Measurements from ENCODE around the gene QSOX2.

Gene QSOX2

GRCh38 chr9:136186386-136186785 is 59.2 kb downstream of the QSOX2 start:
- Histone ChIP-seq H4K20me1 (ENCODE audit: insufficient read depth, low read length) (no peaks in the 10 kb centered on the region), H3K4me2 (ENCODE audit: low read length) (no peak overlapping the region), H3K9me2 (ENCODE audit: low read depth, low read length) (no peaks in the 10 kb centered on the region), H3K27me3 (ENCODE audit: insufficient read depth, low read length) (peaks cover 11% of the 10 kb centered on the region; the same call in 1 of the 2 replicates), H3K9me3 (ENCODE audit: low read length) (no peaks in the 10 kb centered on the region), H3K27ac (ENCODE audit: low read depth, low read length, poor library complexity, severe bottlenecking) (no peak overlapping the region), H3K9ac (ENCODE audit: low read length) (no peak overlapping the region), H2AFZ (ENCODE audit: low read length) (no peak overlapping the region), H3K4me1 (ENCODE audit: insufficient read depth, low read length, severe bottlenecking) (no peaks in the 10 kb centered on the region), H3K4me3 (ENCODE audit: low read depth, low read length, poor library complexity, severe bottlenecking) (no peak overlapping the region), H3K79me2 (ENCODE audit: insufficient read depth, low read length) (no peaks in the 10 kb centered on the region), H3K36me3 (ENCODE audit: insufficient read depth, low read length) (no peaks in the 10 kb centered on the region), H3F3A (ENCODE audit: insufficient read depth, low read length) (no peaks in the 10 kb centered on the region)
- no peak for TF ChIP-seq EZH2 (IDR thresholded peaks at IDR 0.05; ENCODE audit: borderline replicate concordance, low read length)
- TF ChIP-seq CTCF (IDR thresholded peaks at IDR 0.05; ENCODE audit: low read length): no peak

GRCh38 chr9:136185596-136186366 is 59.8 kb downstream of the QSOX2 start:
- H3K4me1 ChIP-seq (ENCODE audit: insufficient read depth, low read length, severe bottlenecking): no peaks in the 10 kb centered on the region
- H3K27ac ChIP-seq (ENCODE audit: low read depth, low read length, poor library complexity, severe bottlenecking): no peak overlapping the region
- no peaks in the 10 kb centered on the region for H3K9me2 ChIP-seq (ENCODE audit: low read depth, low read length)
- H3K79me2 ChIP-seq (ENCODE audit: insufficient read depth, low read length): no peaks in the 10 kb centered on the region
- no peaks in the 10 kb centered on the region for H3F3A ChIP-seq (ENCODE audit: insufficient read depth, low read length)
- no peak overlapping the region for H3K4me3 ChIP-seq (ENCODE audit: low read depth, low read length, poor library complexity, severe bottlenecking)
- H2AFZ ChIP-seq (ENCODE audit: low read length): no peak overlapping the region
- TF ChIP-seq EZH2 (IDR thresholded peaks at IDR 0.05; ENCODE audit: borderline replicate concordance, low read length): no peak
- no peak for TF ChIP-seq CTCF (IDR thresholded peaks at IDR 0.05; ENCODE audit: low read length)
- H3K4me2 ChIP-seq (ENCODE audit: low read length): no peak overlapping the region
- H3K9ac ChIP-seq (ENCODE audit: low read length): no peak overlapping the region
- H3K36me3 ChIP-seq (ENCODE audit: insufficient read depth, low read length): no peaks in the 10 kb centered on the region
- peaks cover 7% of the 10 kb centered on the region; the same call in 1 of the 2 replicates for H3K27me3 ChIP-seq (ENCODE audit: insufficient read depth, low read length)
- no peaks in the 10 kb centered on the region for H3K9me3 ChIP-seq (ENCODE audit: low read length)
- H4K20me1 ChIP-seq (ENCODE audit: insufficient read depth, low read length): no peaks in the 10 kb centered on the region

DNA sequence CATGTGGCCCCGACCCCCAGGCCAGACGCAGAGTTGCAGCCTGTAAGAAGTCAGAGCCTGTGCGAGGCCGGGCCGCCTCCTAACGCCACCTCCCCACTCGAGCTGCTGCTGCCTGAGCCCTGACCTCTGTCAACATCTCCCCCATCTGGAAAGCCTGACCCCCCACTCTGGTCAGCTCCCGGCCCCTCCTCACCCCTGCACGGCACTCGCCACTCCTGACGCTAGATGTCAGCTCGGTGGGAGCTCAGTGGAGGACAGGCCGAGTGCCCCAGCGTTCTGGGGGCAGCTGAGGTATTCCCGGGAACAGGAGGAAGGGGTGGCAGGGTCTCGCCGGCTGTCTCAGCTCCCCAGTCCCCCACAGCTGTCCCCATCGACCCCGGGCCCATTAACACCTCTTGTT is 60.5 kb downstream of the QSOX2 start:
- Histone ChIP-seq H4K20me1 (ENCODE audit: insufficient read depth, low read length) (no peaks in the 10 kb centered on the region), H3K9me3 (ENCODE audit: low read length) (no peaks in the 10 kb centered on the region), H3K4me1 (ENCODE audit: insufficient read depth, low read length, severe bottlenecking) (no peaks in the 10 kb centered on the region), H3K79me2 (ENCODE audit: insufficient read depth, low read length) (no peaks in the 10 kb centered on the region), H3K9me2 (ENCODE audit: low read depth, low read length) (no peaks in the 10 kb centered on the region), H3K36me3 (ENCODE audit: insufficient read depth, low read length) (no peaks in the 10 kb centered on the region), H3K27me3 (ENCODE audit: insufficient read depth, low read length) (peaks cover 7% of the 10 kb centered on the region; the same call in 1 of the 2 replicates), H2AFZ (ENCODE audit: low read length) (no peak overlapping the region), H3K4me3 (ENCODE audit: low read depth, low read length, poor library complexity, severe bottlenecking) (no peak overlapping the region), H3F3A (ENCODE audit: insufficient read depth, low read length) (no peaks in the 10 kb centered on the region), H3K4me2 (ENCODE audit: low read length) (no peak overlapping the region), H3K27ac (ENCODE audit: low read depth, low read length, poor library complexity, severe bottlenecking) (no peak overlapping the region), H3K9ac (ENCODE audit: low read length) (no peak overlapping the region)
- TF ChIP-seq EZH2 (IDR thresholded peaks at IDR 0.05; ENCODE audit: borderline replicate concordance, low read length): no peak
- no peak for TF ChIP-seq CTCF (IDR thresholded peaks at IDR 0.05; ENCODE audit: low read length)
